HG03108 (cell line): ENCODE data around the gene ADAM12.

Source experiments
- ATAC-seq: cut with Tn5 transposase; IDR thresholded peaks from one replicate; pipeline ENCODE4 v1.9.1; 2021; ENCODE audit warnings: moderate library complexity; ENCODE audit not compliant: unreplicated experiment

The ADAM12 gene

DNA sequence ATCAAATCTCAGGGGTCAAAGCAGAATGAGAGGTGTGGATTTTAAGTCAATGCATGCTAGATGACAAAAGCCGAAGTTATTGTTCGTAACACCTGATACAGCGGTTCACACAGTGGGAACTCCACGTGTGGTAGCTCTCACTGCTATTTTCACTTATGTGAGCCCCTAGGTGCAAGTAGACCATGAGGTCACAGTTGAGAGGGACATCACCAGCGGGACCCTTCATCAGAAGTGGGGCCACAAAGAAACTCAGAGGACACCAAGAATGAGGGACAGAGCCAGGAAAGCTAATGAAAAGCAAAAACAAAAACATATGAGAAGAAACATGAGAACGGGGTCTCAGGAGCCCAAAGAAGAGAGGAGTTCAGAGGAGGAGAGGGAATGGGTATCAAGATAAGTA is 63.5 kb downstream of the ADAM12 start:
- ATAC-seq = no peak

DNA sequence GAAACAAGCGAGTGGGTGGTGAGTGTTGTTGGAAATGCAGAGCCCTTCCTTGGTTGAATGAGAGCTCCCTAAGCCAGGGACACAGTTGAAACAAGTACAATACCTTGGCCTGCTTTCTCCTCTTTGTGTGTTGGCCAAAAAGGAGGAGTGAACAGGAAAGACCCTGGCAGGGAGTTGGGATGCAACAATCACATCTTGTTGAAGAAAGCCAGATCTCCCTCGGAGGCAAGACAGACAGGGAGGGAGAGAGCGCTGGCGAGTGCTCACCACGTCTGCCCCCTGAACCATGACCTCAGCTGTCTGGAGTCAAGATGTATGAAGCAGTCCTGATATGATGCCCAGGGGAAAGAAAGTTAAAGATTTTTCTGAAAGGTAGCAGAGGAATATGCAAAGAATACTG is 66.8 kb downstream of the ADAM12 start:
- ATAC-seq = no peak

DNA sequence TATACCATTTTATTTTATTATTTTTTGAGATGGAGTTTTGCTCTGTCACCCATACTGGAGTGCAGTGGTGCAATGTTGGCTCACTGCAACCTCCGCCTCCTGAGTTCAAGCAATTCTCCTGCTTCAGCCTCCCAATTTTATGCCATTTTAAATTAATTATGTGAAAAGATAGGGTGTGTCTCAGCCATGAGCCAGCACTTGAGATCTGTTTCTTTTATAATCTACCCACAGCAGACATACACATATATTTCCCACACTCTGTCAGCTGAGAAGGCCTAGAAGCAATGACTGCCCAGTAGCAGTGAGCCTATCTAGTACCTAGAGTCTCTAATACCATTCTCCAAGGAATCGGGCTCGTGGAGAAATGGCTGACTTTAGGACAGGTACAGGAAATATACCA is 70.5 kb downstream of the ADAM12 start:
- no peak for ATAC-seq

DNA sequence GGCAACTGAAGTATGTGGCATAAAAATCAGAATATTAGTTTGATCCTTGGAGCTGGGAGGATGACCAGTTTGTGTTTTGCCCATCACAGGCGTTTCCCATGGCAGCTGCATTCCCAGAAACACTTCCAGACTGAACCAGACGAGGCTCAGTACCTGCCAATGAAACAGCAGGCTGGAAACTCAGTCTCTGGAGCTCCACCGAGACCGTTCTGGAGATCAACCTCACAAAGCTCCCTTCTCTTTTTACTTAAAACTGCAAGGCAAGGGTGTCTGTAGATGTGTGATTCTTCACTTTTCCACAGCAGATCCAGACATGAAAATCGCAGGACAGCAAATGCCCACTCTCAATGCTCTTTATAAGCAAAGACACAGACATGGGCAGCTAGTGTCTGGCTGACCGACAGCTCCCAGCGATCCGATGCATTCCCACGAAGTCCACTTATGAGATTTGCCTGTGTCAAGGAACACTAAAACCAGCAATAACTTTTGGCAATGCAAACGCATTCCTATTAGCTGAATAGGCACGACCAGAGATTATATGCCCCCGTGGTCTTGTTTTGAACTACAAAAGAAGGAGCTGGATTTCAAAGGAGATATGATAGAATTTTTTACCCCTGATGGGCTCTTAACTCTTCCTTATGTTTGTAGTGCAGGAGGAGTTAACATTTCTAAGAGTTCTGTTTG is 72.6 kb downstream of the ADAM12 start:
- ATAC-seq = no peak

DNA sequence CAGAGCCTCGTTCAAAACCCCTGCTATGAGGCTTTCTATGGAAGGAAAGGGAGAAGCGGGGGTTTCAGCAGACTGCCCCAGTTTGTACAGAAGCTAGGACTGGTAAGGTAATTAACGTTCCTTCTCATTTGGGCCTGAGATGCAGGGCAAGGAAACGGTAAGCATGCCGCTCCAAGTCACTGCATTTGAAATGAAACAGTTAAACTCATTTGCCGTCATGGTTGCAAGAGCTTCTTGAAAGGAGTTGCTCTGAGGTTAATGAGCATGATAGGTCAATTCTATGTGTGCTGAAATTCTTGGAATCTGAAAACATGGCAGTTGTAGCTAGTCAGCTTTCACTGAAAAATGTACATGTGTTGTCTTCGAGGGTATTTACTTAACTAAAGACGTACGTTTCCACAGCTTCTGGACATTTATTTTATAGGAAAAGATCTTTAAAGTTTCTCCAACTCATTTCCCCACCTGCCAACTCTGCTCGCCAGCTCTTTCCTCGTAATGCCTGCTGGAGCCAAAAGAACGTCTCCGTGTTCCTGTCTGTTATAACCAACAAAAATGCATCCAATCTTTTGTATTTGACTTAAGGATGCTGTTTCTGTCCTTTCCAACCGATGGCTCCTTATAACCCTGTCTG is 73.3 kb downstream of the ADAM12 start:
- ATAC-seq = no peak

DNA sequence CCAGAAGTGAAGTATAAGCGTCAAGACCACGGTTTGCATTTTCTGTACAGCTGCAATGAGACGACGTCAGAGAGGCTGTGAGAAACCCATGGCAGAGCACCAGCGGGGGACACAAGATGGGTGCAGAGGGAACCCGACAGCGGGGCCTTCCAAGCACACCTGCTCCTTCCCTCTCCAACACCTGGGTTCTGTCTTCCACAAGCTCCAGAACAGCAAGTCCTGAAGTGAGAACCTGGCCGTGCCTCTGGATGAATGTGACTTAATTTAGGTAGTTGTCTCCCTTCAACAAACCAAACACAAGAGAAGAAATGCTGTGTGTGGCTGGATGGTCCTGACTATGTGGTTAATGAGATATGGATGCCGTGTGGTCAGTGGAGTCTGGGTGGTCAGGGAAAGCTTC is 76.1 kb downstream of the ADAM12 start:
- no peak for ATAC-seq

DNA sequence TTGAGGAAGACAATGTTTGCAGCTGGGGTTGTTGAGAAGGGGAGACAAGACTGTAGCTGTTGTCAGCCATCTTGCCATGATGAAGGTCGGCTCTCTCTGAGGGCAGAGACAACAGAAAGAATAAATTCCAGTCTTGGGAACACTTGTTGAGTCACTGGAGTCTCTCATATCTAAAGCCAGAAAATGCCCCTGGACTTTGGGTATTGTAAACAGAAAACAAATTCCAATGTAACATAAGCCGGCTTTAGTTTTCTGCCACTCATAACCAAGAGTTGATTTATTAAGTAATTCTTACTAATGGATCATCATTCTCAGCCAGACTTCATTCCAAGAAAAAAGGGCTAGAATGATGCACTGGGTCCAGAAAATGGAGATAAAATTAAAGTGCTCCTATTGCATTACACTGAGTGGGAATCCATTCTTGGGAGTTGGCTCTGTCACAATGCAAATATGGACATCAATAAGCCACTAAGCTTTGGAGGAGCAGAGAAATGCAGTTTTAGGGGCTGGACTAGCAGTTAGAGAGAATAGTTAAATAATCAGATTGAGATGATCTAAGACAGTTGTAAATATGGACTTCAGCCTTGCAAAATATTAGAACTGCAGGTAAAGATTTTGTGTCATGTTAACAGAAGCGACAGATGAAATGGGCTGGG is 78.9 kb downstream of the ADAM12 start:
- no peak for ATAC-seq

DNA sequence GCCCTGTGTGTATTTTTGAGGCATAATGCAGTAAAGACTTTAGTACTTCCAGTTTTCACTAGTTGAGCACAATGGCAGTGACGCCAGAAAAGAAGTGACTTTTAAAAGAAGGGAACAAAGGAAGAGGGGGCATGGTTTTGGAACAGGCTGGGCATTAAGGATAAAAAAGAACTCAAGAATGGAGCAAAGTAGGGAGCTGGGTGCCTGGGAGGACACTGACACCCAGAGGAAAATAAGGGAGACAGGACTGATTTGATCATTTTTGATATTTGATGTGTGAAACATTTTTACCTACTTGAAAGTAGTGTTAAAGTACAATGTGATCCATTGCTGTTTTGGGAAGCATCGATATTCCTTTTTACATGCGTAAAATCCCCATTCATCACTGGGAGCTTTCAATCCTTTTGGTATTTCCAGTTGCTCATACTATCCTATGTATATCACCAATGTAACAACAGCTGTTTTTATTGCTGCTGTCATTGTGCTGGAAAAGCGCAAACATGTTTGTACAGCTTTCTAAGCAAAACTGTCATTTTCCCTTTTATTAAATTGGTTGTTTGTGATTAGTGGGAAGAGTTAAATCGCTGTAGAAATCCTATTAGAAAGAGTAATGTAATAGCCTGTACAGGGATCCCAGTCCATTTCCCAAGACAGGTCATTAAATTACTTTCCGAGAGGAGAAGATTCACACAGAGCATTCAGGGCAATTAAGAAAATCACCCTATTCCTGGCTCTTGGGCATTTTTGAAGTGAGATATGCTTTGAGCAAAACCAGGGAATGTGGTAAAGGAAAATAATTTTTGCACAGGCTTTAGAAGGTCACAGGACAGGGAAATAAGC is 85.2 kb downstream of the ADAM12 start:
- ATAC-seq = no peak

DNA sequence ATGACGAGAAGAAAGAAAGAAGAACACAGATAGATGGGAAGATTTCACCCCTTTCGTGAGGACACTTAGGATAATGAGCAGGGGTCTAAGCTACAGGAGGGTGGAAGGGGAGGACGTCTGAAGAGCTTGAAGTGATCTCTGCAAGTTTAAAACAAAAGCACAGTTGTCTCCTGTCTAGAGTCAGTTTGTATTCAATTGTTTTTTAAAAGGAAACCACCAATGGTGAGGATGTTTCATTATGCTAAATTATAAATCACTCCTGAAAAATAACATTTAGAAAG is 85.9 kb downstream of the ADAM12 start:
- ATAC-seq = no peak

DNA sequence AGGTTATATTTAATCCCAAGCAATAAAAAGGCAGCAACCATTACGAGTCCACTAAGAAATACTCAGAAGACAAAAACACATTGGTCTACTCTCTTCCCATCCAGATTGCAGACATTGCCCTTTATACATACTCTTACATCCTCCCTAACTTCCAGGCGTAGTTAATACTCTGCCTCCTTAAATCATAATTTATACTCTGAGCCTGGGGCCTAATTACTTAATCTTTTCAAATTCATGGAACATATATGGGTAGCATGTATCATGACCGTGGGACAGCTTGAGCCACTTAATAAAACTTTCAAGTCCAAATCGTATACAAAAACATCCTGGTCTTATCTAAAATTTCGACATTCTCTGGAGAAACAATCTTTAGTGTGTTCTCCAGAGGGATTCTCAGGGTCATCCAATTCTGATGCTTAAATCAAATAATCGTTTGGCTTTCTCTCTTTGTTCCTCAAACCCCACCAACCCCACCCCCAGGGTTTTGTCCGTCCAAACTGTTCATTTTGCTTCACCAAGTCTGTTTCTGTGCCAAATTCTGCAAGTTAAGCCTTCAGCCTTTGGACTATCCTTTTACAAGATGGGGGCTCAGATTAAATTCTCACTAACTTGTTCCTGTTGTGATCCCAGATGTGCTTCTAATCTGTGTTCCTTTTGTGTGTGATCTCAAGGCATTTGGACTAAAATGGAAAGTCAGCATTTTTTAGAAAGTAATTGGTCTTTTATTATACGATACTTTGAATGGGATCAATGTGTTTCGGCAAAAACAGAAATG is 86.4 kb downstream of the ADAM12 start:
- ATAC-seq = no peak

DNA sequence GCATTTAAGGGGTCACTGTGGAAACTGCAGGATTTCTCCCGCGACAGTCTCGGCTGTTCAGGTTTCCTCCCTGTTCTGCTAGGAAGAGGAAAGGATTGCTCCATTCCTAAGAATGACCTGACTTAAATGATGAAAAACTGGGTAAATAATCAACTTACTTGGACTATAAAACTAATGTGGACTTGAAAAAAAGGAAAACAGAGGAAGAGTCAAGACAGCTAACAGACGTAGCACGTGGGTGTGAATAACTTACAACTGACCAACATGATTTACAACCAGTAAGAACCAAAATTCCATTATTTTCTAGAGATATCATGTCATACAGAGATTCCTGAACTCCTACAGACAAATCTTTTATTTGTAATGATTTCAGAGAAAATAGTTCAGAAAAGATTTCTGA is 93.8 kb downstream of the ADAM12 start:
- no peak for ATAC-seq

DNA sequence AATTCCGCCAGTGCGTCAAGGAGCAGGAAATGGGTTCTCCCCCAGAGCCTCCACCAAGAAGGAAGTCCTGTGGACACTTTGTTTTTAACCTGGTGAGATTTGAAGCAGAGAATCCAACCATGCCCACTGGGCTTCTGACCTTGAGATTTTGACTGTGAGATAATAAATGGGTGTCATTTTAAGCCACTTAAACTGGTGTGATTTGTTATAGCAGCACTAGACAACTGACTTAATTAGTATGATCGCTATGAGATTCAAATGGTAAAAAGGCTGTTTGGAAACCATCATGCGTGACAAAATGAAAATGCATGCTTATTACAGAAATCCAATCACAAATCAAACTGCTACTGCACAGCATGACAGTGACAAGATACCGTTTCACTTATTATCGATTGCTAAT is 98.0 kb downstream of the ADAM12 start:
- ATAC-seq = no peak

DNA sequence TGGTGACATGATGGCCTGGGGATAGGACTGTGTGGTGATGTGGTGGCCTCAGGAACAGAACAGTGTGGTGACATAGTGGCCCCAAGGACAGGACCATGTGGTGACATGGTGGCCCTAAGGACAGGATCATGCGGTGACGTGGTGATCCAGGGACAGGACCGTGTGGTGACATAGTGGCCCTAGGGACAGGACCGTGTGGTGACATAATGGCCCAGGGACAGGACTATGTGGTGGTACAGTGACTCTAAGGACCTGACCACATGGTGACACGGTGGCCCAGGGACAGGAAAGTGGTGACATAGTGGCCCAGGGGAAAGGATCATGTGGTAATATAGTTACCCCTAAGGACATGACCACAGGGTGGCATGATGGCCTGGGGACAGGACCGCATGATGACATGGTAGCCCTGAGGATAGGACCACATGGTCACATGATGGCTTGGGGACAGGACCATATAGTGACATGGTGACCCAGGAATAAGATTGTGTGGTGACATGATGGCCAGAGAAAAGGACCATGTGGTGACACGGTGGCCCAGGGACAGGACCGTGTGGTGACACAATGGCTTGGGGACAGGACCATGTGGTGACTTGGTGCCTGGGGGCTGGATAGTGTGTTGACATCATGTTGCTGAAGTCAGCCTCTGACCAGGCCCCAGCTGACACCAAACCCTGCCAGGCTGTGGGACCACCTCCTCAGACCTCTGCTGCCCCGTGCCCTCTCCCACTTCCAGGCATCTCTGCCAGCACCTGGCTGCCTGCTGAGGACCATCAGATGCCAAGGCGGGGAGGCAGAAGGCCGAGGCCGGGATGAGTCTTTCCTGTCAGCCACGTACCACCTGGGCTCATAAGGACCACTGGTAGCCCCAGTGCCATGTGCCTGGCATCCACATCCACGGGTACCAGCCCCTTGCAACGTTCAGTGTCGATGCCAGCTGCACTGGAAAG is 99.5 kb downstream of the ADAM12 start:
- no peak for ATAC-seq

DNA sequence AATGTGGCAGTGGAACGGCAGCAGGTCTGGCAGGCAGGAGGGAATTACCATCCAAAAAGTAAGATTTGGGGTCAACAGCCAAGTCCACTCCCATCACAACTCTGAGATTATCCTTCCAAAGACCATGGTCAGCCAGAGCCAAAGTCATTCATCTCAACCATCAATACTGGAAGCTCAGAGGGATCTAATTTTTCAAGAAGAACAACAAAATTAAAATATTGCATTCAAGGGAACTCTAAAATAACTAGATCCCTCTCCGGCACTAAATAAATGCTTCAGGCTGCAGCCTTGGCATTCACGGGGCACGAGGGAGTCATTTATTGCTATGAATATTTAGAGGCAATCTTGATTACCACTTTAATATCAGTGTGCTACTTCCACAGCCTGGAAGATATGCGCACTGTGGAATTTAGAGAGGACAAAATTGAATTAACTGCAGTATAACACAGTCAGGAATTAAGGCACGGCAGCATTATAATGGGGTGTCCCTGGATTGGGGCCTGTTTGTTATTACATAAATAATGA is 102.0 kb downstream of the ADAM12 start:
- no peak for ATAC-seq

DNA sequence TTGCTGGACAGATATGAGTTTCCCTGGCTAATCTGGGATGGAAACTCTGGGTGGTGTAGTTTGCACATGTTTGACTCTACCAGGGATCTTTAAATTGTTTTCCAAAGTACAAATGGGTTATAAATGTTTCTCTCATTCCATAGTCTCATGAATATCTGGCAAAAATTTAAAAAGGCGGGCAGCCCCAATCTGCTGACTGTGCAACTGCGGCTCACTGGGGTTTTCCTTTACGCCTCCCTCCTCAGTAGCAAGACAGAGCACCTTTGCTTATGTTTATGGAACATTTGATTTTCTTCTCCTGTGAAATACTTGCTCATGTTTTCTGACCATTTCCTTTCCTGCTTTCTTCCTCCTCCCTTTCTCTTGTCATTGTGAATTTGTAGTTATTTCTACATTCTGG is 105.0 kb downstream of the ADAM12 start:
- no peak for ATAC-seq

DNA sequence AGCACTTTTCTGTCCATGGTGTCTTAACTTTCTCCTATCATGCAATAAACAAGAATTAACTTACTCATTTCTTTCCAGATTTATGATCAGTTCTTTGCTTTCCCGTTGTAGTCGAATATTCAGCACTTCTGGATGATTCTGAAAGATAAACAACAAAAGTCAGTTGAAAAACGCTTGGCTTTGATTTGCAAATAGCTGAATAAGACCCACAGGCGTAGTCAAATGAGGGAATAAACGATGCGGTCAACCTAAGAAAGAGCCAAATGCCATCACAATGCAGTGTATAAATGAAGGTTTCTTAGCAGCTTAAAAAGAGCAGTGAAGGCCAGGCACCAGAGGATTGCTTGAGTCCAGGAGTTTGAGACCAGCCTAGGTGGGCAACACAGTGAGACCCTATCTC is 109.4 kb downstream of the ADAM12 start:
- ATAC-seq = no peak

DNA sequence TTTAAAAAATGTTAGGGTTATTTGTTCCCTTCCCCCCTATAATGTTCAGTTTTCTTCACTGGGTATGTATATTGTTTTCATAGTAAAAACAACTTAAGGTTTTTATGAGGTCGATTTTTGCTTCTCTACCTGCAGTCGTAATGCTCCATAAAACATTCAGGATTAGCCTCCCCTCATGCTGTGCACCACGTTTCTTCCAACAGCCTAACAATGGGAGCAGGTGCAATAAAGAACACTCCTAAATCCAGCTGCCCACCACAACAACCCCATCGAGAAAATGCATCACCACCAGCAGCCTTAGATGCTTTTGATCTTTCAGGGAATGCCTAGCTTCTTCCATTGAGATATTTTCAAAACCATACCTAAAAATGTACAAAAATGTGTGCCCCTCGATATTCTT is 111.1 kb downstream of the ADAM12 start:
- ATAC-seq = no peak

DNA sequence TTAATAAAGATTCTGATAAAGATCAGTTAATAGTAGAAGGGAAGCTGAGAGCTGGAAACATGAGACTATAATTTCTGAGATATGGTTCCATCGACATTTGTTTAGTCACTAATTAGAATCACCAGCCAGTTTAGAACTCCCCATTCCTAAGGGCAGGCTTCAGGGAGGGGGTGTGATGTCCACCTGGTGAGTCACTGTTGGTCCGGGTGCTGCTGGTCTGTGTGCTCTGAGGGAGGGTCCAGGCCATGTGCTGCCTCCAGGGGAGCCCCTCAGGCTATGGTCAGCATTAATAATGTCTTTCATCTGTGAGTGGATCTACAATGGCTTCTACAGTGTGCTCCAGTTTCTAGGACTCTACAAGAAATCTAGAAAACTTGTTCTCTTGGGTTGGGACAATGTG is 115.8 kb downstream of the ADAM12 start:
- ATAC-seq = no peak

DNA sequence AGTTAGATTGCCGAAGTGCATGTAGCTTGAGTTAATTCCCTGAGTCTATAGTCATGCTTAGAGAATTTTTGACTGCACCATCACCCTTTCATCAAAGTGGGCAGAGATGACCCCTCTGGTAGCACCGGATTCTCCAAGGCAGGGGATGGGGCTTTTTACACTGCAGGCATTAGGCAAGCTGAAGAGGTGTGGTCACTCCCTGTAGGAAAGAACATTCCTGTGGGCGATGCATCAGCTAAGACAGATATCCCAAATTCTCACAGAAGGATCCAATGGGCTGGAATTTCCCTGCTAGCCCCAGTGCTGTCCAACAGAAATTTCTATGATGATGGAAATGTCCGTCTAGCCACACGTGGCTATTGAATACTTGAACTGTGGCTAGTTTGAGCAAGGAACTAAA is 118.2 kb downstream of the ADAM12 start:
- ATAC-seq = no peak
